Breast epithelium (tissue), 4 donors: ENCODE measurements around the gene PVALEF. TPM values are rescaled to one million over a fixed set of nuclear protein-coding genes. Genes with fewer than 3 reads are reported as not detected.
"Not testable (repeated sequence)": the region's sequence is repeated elsewhere in the genome, so short reads cannot be mapped to it uniquely, and the experiment has no call there.

Experiments
- DNase-seq, 2 donors: peaks; one replicate each; pipeline ENCODE4 v3.0.0-alpha.2; 2019; ENCODE audit warnings: low spot score in 2 of 2
- H3K27ac ChIP-seq, 2 donors: fragments of 200-600 bp; sonication (generic) in 1 of 2; one replicate each; pipeline ENCODE4 v1.5.1; 2016 to 2019; ENCODE audit warnings: mild to moderate bottlenecking in 1 of 2
- H3K27me3 ChIP-seq, 2 donors: fragments of 200-600 bp; sonication (generic) in 1 of 2; one replicate each; pipeline versions ENCODE4 v1.5.1 to v1.6.0; 2017 to 2019; ENCODE audit warnings: control low read depth in 1 of 2, mild to moderate bottlenecking in 1 of 2
- H3K36me3 ChIP-seq: fragments of 200-600 bp; one replicate; pipeline ENCODE4 v1.5.1; 2019
- H3K4me1 ChIP-seq, 2 donors: fragments of 200-600 bp; sonication (generic); one replicate each; pipeline ENCODE4 v1.5.1; 2016 to 2019; ENCODE audit warnings: control low read depth in 1 of 2
- H3K4me3 ChIP-seq, 3 donors: fragments of 200-600 bp; sonication (generic); 1 replicate in 2 of 3; 2 replicates in 1 of 3; pipeline ENCODE4 v1.5.1; 2016 to 2019; ENCODE audit warnings: mild to moderate bottlenecking in 3 of 3, moderate library complexity in 2 of 3
- H3K9me3 ChIP-seq, 2 donors: fragments of 200-600 bp; sonication (generic) in 1 of 2; one replicate each; pipeline ENCODE4 v1.5.1; 2016 to 2019; ENCODE audit warnings: control low read depth in 1 of 2
- POLR2A ChIP-seq: fragments of 450-650 bp; IDR thresholded peaks from one replicate; pipeline ENCODE4 v1.6.1; 2016; ENCODE audit warnings: antibody characterized with exemption, mild to moderate bottlenecking, moderate library complexity
- POLR2AphosphoS5 ChIP-seq, 3 donors: sonication (generic); formaldehyde crosslinking; IDR thresholded peaks; one replicate each; pipeline ENCODE4 v1.6.1; 2017; ENCODE audit warnings: antibody characterized with exemption in 3 of 3
- intact Hi-C: fragments of 100-400 bp; cut with DNase I; formaldehyde crosslinking; loops from one replicate; pipeline ENCODE4 v1.15.1; 2023; ENCODE audit warnings: low total_unique reads
- total RNA-seq, 3 donors: library from RNA; depleted of rRNA; stranded (reverse); fragments of >200 nt; gene quantifications; one replicate each; pipeline ENCODE4 v1.1.0, GENCODE V29; 2016
- TF ChIP-seq, protein P1 (sequence below), 3 donors: fragments of 450-650 bp; IDR thresholded peaks; one replicate each; pipeline ENCODE4 v1.5.1; 2016 to 2017; ENCODE audit warnings: antibody characterized with exemption in 3 of 3, mild to moderate bottlenecking in 3 of 3, moderate library complexity in 3 of 3

PVALEF gene
- total RNA-seq, 3 donors from 2014 or later = not detected

DNA sequence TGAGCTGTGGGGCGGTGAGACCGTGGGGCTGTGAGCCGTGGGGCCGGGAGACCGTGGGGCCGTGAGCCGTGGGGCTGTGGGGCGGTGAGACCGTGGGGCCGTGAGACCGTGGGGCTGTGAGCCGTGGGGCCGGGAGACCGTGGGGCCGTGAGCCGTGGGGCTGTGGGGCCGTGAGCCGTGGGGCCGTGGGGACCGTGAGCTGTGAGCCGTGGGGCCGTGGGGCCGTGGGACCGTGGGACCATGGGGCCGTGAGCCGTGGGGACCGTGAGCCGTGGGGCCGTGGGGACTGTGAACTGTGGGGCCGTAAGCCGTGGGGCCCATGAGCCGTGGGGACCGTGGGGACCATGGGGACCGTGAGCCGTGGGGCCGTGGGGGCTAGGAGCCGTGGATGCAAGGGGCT lies 24.6 kb upstream of the PVALEF start:
- Histone ChIP-seq H3K9me3 (no peaks in the 10 kb centered on the region), H3K4me1 (no peaks in the 10 kb centered on the region), H3K27me3 (no peaks in the 10 kb centered on the region), H3K4me3 (no peak overlapping the region), H3K36me3 (no peaks in the 10 kb centered on the region), H3K27ac (no peak overlapping the region)
- TF ChIP-seq, protein P1, sequence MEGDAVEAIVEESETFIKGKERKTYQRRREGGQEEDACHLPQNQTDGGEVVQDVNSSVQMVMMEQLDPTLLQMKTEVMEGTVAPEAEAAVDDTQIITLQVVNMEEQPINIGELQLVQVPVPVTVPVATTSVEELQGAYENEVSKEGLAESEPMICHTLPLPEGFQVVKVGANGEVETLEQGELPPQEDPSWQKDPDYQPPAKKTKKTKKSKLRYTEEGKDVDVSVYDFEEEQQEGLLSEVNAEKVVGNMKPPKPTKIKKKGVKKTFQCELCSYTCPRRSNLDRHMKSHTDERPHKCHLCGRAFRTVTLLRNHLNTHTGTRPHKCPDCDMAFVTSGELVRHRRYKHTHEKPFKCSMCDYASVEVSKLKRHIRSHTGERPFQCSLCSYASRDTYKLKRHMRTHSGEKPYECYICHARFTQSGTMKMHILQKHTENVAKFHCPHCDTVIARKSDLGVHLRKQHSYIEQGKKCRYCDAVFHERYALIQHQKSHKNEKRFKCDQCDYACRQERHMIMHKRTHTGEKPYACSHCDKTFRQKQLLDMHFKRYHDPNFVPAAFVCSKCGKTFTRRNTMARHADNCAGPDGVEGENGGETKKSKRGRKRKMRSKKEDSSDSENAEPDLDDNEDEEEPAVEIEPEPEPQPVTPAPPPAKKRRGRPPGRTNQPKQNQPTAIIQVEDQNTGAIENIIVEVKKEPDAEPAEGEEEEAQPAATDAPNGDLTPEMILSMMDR (IDR thresholded peaks at IDR 0.05) = no peak
- TF ChIP-seq POLR2AphosphoS5 (IDR thresholded peaks at IDR 0.05) (no peak), POLR2A (no peak)
- DNase-seq = no peak
- intact Hi-C loops = loop anchor here (5.0 kb wide), 1 partner anchor 97 kb away; the partner anchor contains the start of genes NDUFAF8 and TEPSIN

DNA sequence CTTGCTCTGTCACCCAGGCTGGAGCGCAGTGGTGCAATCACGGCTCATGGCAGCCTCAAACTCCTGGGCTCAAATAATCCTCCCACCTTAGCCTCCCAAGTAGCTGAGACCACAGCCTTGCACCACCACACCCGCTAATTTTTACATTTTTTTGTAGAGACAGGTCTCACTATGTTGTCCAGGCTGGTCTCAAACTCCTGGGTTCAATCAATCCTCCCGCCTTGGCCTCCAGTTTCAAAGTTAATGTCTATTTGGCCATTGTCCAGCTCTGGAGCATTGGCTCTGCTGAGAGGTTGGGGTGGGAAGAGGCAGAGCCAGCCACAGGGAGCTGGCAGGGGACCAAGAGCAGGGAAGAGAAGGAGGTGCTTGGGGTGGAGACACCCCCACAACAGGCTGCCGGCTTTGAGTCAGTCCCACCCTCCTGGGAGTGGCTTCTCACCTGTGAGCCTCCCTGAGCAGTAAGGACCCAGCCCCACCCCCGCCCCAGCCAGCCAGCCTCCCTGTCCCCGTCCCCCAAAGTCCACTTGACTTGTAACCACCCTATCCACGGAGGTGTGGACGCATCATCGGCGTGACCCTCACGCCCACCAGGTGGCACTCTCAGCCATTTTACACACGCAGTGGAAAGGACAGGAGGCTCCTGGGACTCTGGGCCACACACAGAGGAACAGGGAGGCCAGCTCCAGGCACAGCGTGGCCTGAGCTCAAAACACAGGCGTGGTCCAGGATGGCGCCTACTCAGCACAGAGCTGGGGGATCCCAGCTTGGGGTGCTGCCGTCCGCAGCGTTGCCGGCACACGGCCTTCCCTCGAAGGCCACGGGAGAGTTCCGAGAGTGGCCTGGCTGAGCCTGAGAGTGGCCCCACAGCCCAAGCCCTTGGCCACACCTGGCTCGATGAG lies 22.8 kb upstream of the PVALEF start:
- intact Hi-C loops = loop anchor here (5.0 kb wide), 1 partner anchor 95 kb away; the partner anchor contains the start of genes NDUFAF8 and TEPSIN
- Histone ChIP-seq H3K4me3 (peak overlapping the region in 1 of 3 donors; percentile 37), H3K4me1 (no peaks in the 10 kb centered on the region), H3K27ac (no peak overlapping the region), H3K9me3 (no peaks in the 10 kb centered on the region), H3K36me3 (no peaks in the 10 kb centered on the region), H3K27me3 (no peaks in the 10 kb centered on the region)
- peak; percentile 78 to 82 for DNase-seq
- TF ChIP-seq, protein P1 (IDR thresholded peaks at IDR 0.05) = peak; percentile 20 to 66 (median 38)
- TF ChIP-seq POLR2AphosphoS5 (IDR thresholded peaks at IDR 0.05) = no peak

DNA sequence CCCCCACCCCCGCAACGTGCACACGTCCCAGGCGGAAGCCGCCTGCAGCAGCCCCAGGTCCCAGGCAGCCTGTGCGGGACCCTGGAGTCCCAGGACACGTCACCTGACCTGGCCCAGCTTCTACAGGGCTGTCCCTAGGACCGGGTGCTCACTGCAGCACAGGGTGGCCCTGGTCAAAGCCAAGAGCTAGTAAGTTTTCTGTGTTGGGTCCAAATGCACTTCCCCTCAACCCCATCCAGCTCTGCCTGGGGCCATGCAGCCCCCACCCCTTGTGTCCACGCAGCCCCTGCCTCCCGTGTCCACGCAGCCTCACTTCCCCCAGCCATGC lies 22.1 kb upstream of the PVALEF start:
- Histone ChIP-seq H3K27me3 (no peaks in the 10 kb centered on the region), H3K27ac (no peak overlapping the region), H3K4me3 (peak overlapping the region in 1 of 3 donors; percentile 37), H3K9me3 (no peaks in the 10 kb centered on the region), H3K36me3 (no peaks in the 10 kb centered on the region), H3K4me1 (no peaks in the 10 kb centered on the region)
- intact Hi-C loops = loop anchor here (5.0 kb wide), 1 partner anchor 94 kb away; the partner anchor contains the start of genes NDUFAF8 and TEPSIN
- TF ChIP-seq POLR2A (no peak), POLR2AphosphoS5 (IDR thresholded peaks at IDR 0.05) (no peak)
- TF ChIP-seq, protein P1 (IDR thresholded peaks at IDR 0.05) = no peak
- no peak for DNase-seq

DNA sequence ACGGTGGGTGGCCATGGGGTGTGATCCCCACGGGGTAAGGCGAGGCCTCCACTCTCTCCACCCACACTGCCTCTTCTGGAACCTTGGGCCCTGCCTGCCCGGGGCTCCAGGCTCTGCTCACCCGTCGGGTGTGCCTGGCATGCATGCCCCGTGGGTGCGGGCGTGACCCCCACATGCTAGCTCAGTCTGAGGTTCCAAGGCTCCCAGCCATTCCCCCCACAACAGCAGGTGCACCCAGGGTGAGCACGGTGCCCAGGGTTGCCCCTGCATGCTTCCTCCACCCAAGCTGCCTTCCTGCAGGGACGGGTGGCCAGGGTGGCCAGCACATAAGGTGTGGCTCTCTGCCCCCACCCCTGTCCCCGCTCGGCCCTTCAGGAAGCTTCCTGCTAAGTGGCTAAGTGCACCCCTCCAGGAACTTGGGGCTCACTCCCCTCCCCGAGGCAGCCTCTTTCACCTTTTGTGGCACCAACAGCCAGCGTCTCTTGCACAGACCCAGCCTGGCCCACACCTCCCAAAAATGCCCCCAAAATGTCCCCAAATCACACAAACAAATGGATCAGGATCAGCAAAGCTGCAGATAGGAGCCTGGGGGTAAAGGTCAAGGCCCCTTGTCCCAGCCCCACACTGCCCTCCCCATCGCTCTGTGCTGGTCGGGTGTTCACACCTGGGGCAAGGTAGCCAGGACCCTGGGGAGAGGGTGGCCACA lies 21.4 kb upstream of the PVALEF start:
- no peaks in the 10 kb centered on the region for H3K27me3 ChIP-seq
- DNase-seq = no peak
- H3K36me3 ChIP-seq = no peaks in the 10 kb centered on the region
- no peaks in the 10 kb centered on the region for H3K4me1 ChIP-seq
- H3K4me3 ChIP-seq = no peak overlapping the region
- intact Hi-C loops = loop anchor here (5.0 kb wide), 1 partner anchor 93 kb away; the partner anchor contains the start of genes NDUFAF8 and TEPSIN
- H3K9me3 ChIP-seq = no peaks in the 10 kb centered on the region
- H3K27ac ChIP-seq = no peak overlapping the region
- TF ChIP-seq, protein P1 (IDR thresholded peaks at IDR 0.05) = no peak
- TF ChIP-seq POLR2A (no peak), POLR2AphosphoS5 (IDR thresholded peaks at IDR 0.05) (no peak)

DNA sequence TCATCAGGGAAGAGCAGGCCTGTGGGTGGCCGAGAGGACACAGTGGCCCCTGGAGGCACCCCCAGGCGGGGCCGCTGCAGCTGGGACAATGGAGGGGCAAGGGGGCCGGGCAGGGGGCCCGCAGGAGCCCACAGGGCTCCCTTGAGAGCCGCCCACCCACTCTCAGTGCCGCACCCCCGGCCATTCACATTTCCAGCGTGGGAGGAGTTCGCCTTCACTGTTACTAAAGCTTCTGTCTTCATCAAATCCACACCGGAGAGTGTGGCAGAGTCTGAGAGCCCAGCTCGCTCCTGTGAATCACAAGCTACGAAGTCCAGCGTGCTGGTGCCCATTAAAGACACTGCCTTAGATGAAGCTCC lies 20.9 kb upstream of the PVALEF start:
- intact Hi-C loops = loop anchor here (5.0 kb wide), 1 partner anchor 93 kb away; the partner anchor contains the start of genes NDUFAF8 and TEPSIN
- TF ChIP-seq POLR2A = no peak
- no peak for TF ChIP-seq POLR2AphosphoS5 (IDR thresholded peaks at IDR 0.05)
- no peaks in the 10 kb centered on the region for H3K27me3 ChIP-seq
- H3K36me3 ChIP-seq = no peaks in the 10 kb centered on the region
- no peak overlapping the region for H3K4me3 ChIP-seq
- H3K9me3 ChIP-seq = no peaks in the 10 kb centered on the region
- no peak for DNase-seq
- H3K4me1 ChIP-seq = no peaks in the 10 kb centered on the region
- H3K27ac ChIP-seq = no peak overlapping the region

DNA sequence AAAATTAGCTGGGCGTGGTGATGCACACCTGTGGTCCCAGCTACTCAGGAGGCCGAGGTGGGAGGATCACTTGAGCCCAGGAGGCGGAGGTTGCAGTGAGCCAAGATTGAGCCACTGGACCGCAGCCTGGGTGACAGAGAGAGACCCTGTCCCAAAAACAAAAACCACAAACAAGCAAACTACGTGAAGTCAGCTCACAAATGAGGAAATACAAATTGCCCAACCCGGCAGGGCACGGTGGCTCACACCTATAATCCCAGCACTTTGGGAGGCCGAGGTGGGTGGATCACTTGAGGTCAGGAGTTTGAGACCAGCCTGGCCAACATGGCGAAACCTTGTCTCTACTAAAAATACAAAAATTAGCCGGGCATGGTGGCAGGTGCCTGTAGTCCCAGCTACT lies 19.1 kb upstream of the PVALEF start:
- DNase-seq = not testable (repeated sequence)

More for the DNA sequence above, 19.1 kb upstream of the PVALEF start:
- intact Hi-C loops, H3K36me3 ChIP-seq, H3K27ac ChIP-seq, H3K4me1 ChIP-seq, H3K27me3 ChIP-seq, H3K4me3 ChIP-seq, H3K9me3 ChIP-seq: not testable (repeated sequence)
